HG02571 (cell line): Measurements from ENCODE around the gene SEC14L6.
"Not testable (repeated sequence)": the region's sequence is repeated elsewhere in the genome, so short reads cannot be mapped to it uniquely, and the experiment has no call there.

Experiments used
- ATAC-seq: cut with Tn5 transposase; IDR thresholded peaks from one replicate; pipeline ENCODE4 v1.9.1; 2021; ENCODE audit warnings: mild to moderate bottlenecking, moderate library complexity; ENCODE audit not compliant: unreplicated experiment

SEC14L6 gene

GRCh38 chr22:30546616-30547015, at the start of gene SEC14L6:
TSS of gene SEC14L6 (minus strand) at chr22:30546741. CDS start at chr22:30546682, 59 bp downstream.
- ATAC-seq = no peak

- ATAC-seq = no peak
These were observed 49.7 kb upstream of the SEC14L6 start for GRCh38 chr22:30596199-30596598.

GRCh38 chr22:30592360-30592713, 45.8 kb upstream of the SEC14L6 start:
- not testable (repeated sequence) for ATAC-seq

- ATAC-seq = peak; percentile 90
These were observed 45.2 kb upstream of the SEC14L6 start, which contains the start of gene PES1 for GRCh38 chr22:30591588-30592359. TSS of gene PES1 (minus strand) at chr22:30591910. CDS start at chr22:30591833, 77 bp downstream.

- ATAC-seq = no peak
These were observed 44.6 kb upstream of the SEC14L6 start for GRCh38 chr22:30591191-30591587.

GRCh38 chr22:30586414-30586813, 39.9 kb upstream of the SEC14L6 start:
- ATAC-seq = no peak

- ATAC-seq = no peak
These were observed 37.9 kb upstream of the SEC14L6 start for GRCh38 chr22:30584441-30584840.

- ATAC-seq = no peak
These were observed 36.4 kb upstream of the SEC14L6 start for GRCh38 chr22:30582788-30583545.

GRCh38 chr22:30582051-30582450, 35.5 kb upstream of the SEC14L6 start:
- ATAC-seq = no peak

- ATAC-seq = no peak
These were observed 34.4 kb upstream of the SEC14L6 start for GRCh38 chr22:30580896-30581295.

- ATAC-seq = no peak
These were observed 31.9 kb upstream of the SEC14L6 start for GRCh38 chr22:30578481-30578880.

- ATAC-seq = no peak
These were observed 29.3 kb upstream of the SEC14L6 start for GRCh38 chr22:30575859-30576258.

GRCh38 chr22:30574997-30575671, 28.6 kb upstream of the SEC14L6 start:
- ATAC-seq = no peak

- no peak for ATAC-seq
These were observed 27.8 kb upstream of the SEC14L6 start, which contains the start of gene GAL3ST1 for GRCh38 chr22:30574095-30574981. TSS of gene GAL3ST1 (minus strand) at chr22:30574665. CDS start at chr22:30557392, 17,273 bp downstream.

GRCh38 chr22:30573594-30574094, 27.1 kb upstream of the SEC14L6 start:
- ATAC-seq = no peak

GRCh38 chr22:30572840-30573593, 26.5 kb upstream of the SEC14L6 start:
- ATAC-seq = no peak

GRCh38 chr22:30572210-30572609, 25.7 kb upstream of the SEC14L6 start:
- no peak for ATAC-seq

- ATAC-seq = no peak
These were observed 23.2 kb upstream of the SEC14L6 start for GRCh38 chr22:30569674-30570202.

- ATAC-seq = no peak
These were observed 21.7 kb upstream of the SEC14L6 start for GRCh38 chr22:30568137-30568805.
